ENCODE data around the gene LONRF3. TPM values are rescaled to one million over a fixed set of nuclear protein-coding genes. Genes with fewer than 3 reads are reported as not detected.

Gene LONRF3
- polyA plus RNA-seq (2014; cell fraction: cytosol; rRNA removed): 0.23 TPM in 1 of 2 replicates, not detected in the other
- polyA plus RNA-seq (2014; cell fraction: nucleus; rRNA removed): 0.08 and 0.09 TPM in 2 replicates

- DNase-seq (ENCODE audit: low spot score): no peak
Observed at GRCh38 chrX:118974088-118974907, at the start of gene LONRF3. Gene LONRF3 (plus strand): TSS chrX:118974618. CDS start chrX:118974781, 163 bp downstream.

GRCh38 chrX:118928151-118928550 is 46.3 kb upstream of the LONRF3 start:
- DNase-seq (ENCODE audit: low spot score): no peak

GRCh38 chrX:118935352-118935751 is 39.1 kb upstream of the LONRF3 start:
- no peak for DNase-seq (ENCODE audit: low spot score)

GRCh38 chrX:118941147-118941546 is 33.3 kb upstream of the LONRF3 start:
- DNase-seq (ENCODE audit: low spot score): no peak

GRCh38 chrX:118943102-118943501 is 31.3 kb upstream of the LONRF3 start:
- no peak for DNase-seq (ENCODE audit: low spot score)

- no peak for DNase-seq (ENCODE audit: low spot score)
Observed at GRCh38 chrX:118945921-118946320, 28.5 kb upstream of the LONRF3 start.

- DNase-seq (ENCODE audit: low spot score): no peak
Observed at GRCh38 chrX:118948270-118948669, 26.1 kb upstream of the LONRF3 start.

GRCh38 chrX:118961866-118962560 is 12.4 kb upstream of the LONRF3 start:
- no peak for DNase-seq (ENCODE audit: low spot score)

- DNase-seq (ENCODE audit: low spot score): no peak
Observed at GRCh38 chrX:118963159-118963558, 11.3 kb upstream of the LONRF3 start.

- DNase-seq (ENCODE audit: low spot score): no peak
Observed at GRCh38 chrX:118964252-118964651, 10.2 kb upstream of the LONRF3 start.

GRCh38 chrX:118965395-118965794 is 9.0 kb upstream of the LONRF3 start:
- no peak for DNase-seq (ENCODE audit: low spot score)

- DNase-seq (ENCODE audit: low spot score): no peak
Observed at GRCh38 chrX:118968031-118968430, 6.4 kb upstream of the LONRF3 start.

GRCh38 chrX:118971552-118971951 is 2.9 kb upstream of the LONRF3 start:
- no peak for DNase-seq (ENCODE audit: low spot score)

- DNase-seq (ENCODE audit: low spot score): no peak
Observed at GRCh38 chrX:118973389-118974087, 880 bp upstream of the LONRF3 start.

GRCh38 chrX:118974908-118975671 is 672 bp downstream of the LONRF3 start:
- no peak for DNase-seq (ENCODE audit: low spot score)

GRCh38 chrX:118975831-118976598 is 1.6 kb downstream of the LONRF3 start:
- DNase-seq (ENCODE audit: low spot score): no peak

- no peak for DNase-seq (ENCODE audit: low spot score)
Observed at GRCh38 chrX:118976599-118977340, 2.4 kb downstream of the LONRF3 start.

GRCh38 chrX:118977424-118977823 is 3.0 kb downstream of the LONRF3 start:
- DNase-seq (ENCODE audit: low spot score): no peak

GRCh38 chrX:118978451-118978850 is 4.0 kb downstream of the LONRF3 start:
- no peak for DNase-seq (ENCODE audit: low spot score)

GRCh38 chrX:118980761-118981160 is 6.3 kb downstream of the LONRF3 start:
- DNase-seq (ENCODE audit: low spot score): no peak

Measured in SK-N-DZ (cell line).